ENCODE results near the gene NFASC. TPM values are rescaled to one million over a fixed set of nuclear protein-coding genes. Genes with fewer than 3 reads are reported as not detected.

Gene NFASC
- total and polyA plus RNA-seq, 9 of the 15 experiments (the other 6 are each of a cell fraction or from before 2014, with no cell fraction given) = 0.03 to 0.16 (median 0.06) TPM; not detected in 6

DNA sequence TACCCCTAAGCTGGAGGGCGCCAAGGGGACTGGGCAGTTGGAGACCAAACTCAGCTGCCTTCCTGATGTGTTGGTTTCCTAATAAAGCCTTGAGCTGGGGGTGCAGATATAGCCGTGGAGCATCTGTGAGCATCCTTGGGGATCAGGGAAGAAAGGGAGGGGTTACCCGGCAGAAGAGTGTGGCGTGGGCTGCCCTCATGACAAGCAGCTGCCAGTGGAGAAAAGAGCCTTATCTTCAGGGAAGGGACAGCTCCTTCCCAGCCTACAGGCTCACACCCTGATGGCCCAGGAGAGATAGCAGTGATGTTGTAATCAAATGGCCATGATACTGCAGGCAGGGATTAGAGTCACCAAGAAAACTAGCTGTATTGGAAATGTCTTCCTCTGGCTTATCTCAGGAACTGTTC, 10.8 kb upstream of the NFASC start (continued):
- TF ChIP-seq, protein P1, sequence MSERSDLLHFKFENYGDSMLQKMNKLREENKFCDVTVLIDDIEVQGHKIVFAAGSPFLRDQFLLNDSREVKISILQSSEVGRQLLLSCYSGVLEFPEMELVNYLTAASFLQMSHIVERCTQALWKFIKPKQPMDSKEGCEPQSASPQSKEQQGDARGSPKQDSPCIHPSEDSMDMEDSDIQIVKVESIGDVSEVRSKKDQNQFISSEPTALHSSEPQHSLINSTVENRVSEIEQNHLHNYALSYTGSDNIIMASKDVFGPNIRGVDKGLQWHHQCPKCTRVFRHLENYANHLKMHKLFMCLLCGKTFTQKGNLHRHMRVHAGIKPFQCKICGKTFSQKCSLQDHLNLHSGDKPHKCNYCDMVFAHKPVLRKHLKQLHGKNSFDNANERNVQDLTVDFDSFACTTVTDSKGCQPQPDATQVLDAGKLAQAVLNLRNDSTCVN (CRISPR knock-in tag; IDR thresholded peaks at IDR 0.05) = no peak
- TF ChIP-seq RNF2 (IDR thresholded peaks at IDR 0.05) = no peak
- TF ChIP-seq, protein P2, sequence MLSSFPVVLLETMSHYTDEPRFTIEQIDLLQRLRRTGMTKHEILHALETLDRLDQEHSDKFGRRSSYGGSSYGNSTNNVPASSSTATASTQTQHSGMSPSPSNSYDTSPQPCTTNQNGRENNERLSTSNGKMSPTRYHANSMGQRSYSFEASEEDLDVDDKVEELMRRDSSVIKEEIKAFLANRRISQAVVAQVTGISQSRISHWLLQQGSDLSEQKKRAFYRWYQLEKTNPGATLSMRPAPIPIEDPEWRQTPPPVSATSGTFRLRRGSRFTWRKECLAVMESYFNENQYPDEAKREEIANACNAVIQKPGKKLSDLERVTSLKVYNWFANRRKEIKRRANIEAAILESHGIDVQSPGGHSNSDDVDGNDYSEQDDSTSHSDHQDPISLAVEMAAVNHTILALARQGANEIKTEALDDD (IDR thresholded peaks at IDR 0.05) = peak; percentile 80; the same call in 1 of the 2 replicates
- no peak for TF ChIP-seq ZNF24 (IDR thresholded peaks at IDR 0.05)
- TF ChIP-seq, protein P3, sequence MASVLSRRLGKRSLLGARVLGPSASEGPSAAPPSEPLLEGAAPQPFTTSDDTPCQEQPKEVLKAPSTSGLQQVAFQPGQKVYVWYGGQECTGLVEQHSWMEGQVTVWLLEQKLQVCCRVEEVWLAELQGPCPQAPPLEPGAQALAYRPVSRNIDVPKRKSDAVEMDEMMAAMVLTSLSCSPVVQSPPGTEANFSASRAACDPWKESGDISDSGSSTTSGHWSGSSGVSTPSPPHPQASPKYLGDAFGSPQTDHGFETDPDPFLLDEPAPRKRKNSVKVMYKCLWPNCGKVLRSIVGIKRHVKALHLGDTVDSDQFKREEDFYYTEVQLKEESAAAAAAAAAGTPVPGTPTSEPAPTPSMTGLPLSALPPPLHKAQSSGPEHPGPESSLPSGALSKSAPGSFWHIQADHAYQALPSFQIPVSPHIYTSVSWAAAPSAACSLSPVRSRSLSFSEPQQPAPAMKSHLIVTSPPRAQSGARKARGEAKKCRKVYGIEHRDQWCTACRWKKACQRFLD (CRISPR knock-in tag; IDR thresholded peaks at IDR 0.05) = peak; percentile 77; the same call in 1 of the 2 replicates
- TF ChIP-seq ZNF143 (CRISPR knock-in tag; IDR thresholded peaks at IDR 0.05) = no peak
- peak; percentile 74; the same call in 1 of the 2 replicates for TF ChIP-seq ATF7 (IDR thresholded peaks at IDR 0.05)
- TF ChIP-seq NEUROD1 (IDR thresholded peaks at IDR 0.05; ENCODE audit: borderline replicate concordance, low read depth, low read length, partially characterized antibody) = no peak
- TF ChIP-seq ZFP30 (CRISPR knock-in tag; IDR thresholded peaks at IDR 0.05; ENCODE audit: borderline replicate concordance) = no peak
- peak; percentile 75 for TF ChIP-seq KLF16 (IDR thresholded peaks at IDR 0.05)
- TF ChIP-seq SNIP1 (IDR thresholded peaks at IDR 0.05; ENCODE audit: low read depth) = no peak
- TF ChIP-seq, protein P4, sequence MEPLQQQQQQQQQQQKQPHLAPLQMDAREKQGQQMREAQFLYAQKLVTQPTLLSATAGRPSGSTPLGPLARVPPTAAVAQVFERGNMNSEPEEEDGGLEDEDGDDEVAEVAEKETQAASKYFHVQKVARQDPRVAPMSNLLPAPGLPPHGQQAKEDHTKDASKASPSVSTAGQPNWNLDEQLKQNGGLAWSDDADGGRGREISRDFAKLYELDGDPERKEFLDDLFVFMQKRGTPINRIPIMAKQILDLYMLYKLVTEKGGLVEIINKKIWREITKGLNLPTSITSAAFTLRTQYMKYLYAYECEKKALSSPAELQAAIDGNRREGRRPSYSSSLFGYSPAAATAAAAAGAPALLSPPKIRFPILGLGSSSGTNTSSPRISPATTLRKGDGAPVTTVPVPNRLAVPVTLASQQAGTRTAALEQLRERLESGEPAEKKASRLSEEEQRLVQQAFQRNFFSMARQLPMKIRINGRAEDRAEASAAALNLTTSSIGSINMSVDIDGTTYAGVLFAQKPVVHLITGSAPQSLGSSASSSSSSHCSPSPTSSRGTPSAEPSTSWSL (CRISPR knock-in tag; IDR thresholded peaks at IDR 0.05; ENCODE audit: borderline replicate concordance) = no peak
- TF ChIP-seq MEIS2 (IDR thresholded peaks at IDR 0.05; ENCODE audit: partially characterized antibody) = peak; percentile 31
- no peak for TF ChIP-seq PURB (CRISPR knock-in tag; IDR thresholded peaks at IDR 0.05; ENCODE audit: low read depth)
- peak; percentile 63; the same call in 1 of the 2 replicates for TF ChIP-seq ZBTB17 (CRISPR knock-in tag; IDR thresholded peaks at IDR 0.05)
- no peak for TF ChIP-seq RBM15 (IDR thresholded peaks at IDR 0.05; ENCODE audit: insufficient read depth, low read length)
- peak; percentile 87 for TF ChIP-seq ZNF644 (tag; IDR thresholded peaks at IDR 0.05; ENCODE audit: low read depth)
- TF ChIP-seq, protein P5, sequence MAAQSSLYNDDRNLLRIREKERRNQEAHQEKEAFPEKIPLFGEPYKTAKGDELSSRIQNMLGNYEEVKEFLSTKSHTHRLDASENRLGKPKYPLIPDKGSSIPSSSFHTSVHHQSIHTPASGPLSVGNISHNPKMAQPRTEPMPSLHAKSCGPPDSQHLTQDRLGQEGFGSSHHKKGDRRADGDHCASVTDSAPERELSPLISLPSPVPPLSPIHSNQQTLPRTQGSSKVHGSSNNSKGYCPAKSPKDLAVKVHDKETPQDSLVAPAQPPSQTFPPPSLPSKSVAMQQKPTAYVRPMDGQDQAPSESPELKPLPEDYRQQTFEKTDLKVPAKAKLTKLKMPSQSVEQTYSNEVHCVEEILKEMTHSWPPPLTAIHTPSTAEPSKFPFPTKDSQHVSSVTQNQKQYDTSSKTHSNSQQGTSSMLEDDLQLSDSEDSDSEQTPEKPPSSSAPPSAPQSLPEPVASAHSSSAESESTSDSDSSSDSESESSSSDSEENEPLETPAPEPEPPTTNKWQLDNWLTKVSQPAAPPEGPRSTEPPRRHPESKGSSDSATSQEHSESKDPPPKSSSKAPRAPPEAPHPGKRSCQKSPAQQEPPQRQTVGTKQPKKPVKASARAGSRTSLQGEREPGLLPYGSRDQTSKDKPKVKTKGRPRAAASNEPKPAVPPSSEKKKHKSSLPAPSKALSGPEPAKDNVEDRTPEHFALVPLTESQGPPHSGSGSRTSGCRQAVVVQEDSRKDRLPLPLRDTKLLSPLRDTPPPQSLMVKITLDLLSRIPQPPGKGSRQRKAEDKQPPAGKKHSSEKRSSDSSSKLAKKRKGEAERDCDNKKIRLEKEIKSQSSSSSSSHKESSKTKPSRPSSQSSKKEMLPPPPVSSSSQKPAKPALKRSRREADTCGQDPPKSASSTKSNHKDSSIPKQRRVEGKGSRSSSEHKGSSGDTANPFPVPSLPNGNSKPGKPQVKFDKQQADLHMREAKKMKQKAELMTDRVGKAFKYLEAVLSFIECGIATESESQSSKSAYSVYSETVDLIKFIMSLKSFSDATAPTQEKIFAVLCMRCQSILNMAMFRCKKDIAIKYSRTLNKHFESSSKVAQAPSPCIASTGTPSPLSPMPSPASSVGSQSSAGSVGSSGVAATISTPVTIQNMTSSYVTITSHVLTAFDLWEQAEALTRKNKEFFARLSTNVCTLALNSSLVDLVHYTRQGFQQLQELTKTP (IDR thresholded peaks at IDR 0.05; ENCODE audit: low read depth in 1 of 2, partially characterized antibody in 2 of 2) = no peak

All from K562 (cell line).